Mucosa of gallbladder (tissue), 1 donor: ENCODE measurements around the gene NCOA3. TPM values are rescaled to one million over a fixed set of nuclear protein-coding genes. Genes with fewer than 3 reads are reported as not detected.
"Not testable (repeated sequence)": the region's sequence is repeated elsewhere in the genome, so short reads cannot be mapped to it uniquely, and the experiment has no call there.

Experiments used
- DNase-seq: peaks from one replicate; pipeline ENCODE4 v3.0.0-alpha.2; 2020; ENCODE audit warnings: low spot score
- total RNA-seq: library from RNA; stranded (reverse); gene quantifications from one replicate; pipeline ENCODE4 v1.2.1, GENCODE V29; 2021
- donor health status: DM: no; HTN: no; CAD: no.

Gene NCOA3
- total RNA-seq, 1 donor from 2014 or later, result 30.9 TPM

- DNase-seq, result no peak
Observed at GRCh38 chr20:47535994-47536393, 34.3 kb downstream of the NCOA3 start.

DNA sequence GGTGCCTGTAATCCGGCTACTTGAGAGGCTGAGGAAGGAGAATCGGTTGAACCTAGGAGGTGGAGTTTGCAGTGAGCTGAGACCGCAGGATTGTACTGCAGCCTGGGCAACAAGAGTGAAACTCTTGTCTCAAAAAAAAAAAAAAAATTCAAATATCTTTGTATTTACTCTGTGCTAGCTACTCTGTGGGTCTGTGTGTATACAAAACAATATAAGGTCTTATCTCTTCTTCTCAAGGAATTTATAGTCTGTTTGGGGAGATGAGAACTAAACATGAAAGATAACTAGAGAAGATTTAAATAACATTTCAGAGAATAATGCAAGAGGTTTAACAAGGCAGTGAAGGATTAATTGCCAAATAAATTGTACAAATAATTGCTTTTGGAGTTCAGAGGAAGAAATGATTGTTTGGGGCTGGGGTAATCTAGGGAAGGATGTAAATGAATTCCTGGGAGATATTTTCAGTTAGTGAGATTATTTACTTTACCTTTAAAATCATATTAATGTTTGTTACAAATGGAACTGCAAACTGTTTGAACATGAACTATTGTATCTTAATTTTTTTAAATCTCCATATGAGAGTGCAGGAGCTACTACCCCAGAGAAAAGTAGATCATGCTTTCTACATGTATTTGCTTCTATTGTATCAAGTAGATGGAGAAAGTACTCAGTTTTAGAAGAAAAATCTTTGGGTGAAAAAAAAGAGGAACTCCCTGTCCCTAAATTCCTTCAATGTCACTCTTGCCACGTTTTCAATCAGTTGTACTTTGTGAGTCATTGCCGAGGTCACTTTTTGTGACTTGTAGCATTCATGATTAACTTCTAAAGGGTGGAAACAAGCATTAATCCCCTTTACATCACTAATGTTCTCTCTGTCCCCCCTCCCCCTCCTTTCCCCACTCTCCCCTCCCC, 39.0 kb downstream of the NCOA3 start:
- DNase-seq, result no peak

DNA sequence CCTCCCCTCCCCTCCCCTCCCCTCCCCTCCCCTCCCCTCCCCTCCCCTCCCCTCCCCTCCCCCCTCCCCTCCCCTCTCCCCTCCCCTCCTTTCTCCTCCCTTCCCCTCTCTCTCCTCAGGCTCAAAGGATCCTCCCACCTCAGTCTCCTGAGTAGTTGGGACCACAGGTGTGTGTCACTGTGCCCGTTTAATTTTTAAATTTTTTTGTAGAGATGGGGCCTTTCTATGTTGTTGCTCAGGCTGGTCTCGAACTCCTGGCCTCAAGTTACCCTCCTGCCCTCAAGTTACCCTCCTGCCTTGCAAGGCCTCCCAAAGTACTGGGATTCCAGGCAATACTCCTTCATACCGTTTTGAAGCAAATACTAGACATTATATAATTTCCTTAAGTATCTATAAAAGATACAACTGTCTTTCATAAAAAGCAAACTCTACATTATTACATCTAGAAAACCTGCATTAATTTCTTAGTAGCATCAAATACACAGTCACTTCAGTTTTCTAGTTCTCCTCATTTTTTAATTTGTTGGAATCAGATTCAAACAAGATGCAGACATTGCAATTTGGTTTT, 39.8 kb downstream of the NCOA3 start:
- DNase-seq, result no peak

- DNase-seq, result no peak
Observed at GRCh38 chr20:47543006-47543431, 41.3 kb downstream of the NCOA3 start.

DNA sequence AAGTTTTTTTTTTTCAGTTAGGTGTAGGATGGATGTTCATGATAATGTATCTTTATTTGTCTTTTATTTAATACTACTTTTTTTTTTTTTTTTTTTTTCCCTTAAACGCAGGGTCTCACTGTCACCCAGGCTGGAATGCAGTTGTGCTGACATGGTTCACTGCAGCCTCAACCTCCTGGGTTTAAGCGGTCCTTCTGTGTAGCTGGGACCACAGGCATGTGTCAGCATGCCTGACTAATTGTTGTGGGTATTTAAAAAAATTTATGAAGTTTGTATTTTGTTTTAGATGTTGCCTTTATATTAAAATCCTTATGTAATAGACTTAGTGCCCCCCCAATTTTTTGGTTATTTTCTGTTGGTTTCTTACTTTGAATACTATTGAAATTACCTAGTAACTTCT, 42.6 kb downstream of the NCOA3 start:
- no peak for DNase-seq

DNA sequence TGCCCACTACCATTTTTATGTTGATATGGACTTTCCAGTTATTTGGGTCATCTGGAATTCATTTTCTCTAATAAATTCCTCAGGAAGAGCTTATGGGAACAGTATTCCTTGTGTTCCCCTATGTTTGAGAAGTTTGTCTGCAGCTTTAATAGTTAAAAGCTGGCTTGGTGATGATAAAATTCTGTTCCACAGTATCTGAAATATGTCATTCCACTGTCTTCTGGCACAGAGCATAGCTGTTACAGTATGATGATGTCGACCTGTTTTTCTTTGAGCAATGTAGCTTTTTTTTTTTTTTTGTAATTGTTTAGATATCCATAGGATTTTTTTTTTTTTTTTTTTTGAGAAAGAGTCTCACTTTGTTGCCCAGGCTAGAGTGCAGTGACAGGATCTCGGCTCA, 43.2 kb downstream of the NCOA3 start:
- DNase-seq, result no peak

DNA sequence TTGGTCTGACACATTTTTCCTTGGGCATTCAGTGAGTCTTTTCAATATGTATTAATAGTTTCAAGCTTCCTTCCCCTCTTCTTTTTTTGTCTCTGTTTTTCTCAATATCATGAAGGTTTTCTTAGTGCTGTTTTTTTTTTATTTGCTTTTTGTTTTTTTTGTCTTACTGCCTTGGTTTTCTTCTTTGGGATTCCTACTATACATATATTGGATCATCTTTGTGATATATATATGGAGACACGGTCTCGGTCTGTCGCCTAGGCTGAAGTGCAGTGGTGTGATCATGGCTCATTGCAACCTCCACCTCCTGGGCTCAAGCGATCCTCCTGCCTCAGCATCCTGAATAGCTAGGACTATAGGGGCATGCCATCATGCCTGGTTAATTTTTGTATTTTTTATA, 43.8 kb downstream of the NCOA3 start:
- DNase-seq, result no peak

GRCh38 chr20:47546184-47547033, 44.7 kb downstream of the NCOA3 start:
- DNase-seq, result no peak

GRCh38 chr20:47547034-47547387, 45.3 kb downstream of the NCOA3 start:
- DNase-seq, result no peak

- DNase-seq, result no peak
Observed at GRCh38 chr20:47549671-47550070, 48.0 kb downstream of the NCOA3 start.

- DNase-seq, result no peak
Observed at GRCh38 chr20:47551222-47551621, 49.5 kb downstream of the NCOA3 start.

- no peak for DNase-seq
Observed at GRCh38 chr20:47551841-47552240, 50.2 kb downstream of the NCOA3 start.

GRCh38 chr20:47552996-47553395, 51.3 kb downstream of the NCOA3 start:
- no peak for DNase-seq

DNA sequence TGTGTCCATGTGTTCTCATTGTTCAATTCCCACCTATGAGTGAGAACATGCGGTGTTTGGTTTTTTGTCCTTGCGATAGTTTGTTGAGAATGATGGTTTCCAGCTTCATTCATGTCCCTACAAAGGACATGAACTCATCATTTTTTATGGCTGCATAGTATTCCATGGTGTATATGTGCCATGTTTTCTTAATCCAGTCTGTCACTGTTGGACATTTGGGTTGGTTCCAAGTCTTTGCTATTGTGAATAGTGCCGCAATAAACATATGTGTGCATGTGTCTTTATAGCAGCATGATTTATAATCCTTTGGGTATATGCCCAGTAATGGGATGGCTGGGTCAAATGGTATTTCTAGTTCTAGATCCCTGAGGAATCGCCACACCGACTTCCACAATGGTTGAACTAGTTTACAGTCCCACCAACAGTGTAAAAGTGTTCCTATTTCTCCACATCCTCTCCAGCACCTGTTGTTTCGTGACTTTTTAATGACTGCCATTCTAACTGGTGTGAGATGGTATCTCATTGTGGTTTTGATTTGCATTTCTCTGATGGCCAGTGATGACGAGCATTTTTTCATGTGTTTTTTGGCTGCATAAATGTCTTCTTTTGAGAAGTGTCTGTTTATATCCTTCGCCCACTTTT, 52.0 kb downstream of the NCOA3 start:
- not testable (repeated sequence) for DNase-seq

GRCh38 chr20:47554283-47554682, 52.6 kb downstream of the NCOA3 start:
- DNase-seq, result not testable (repeated sequence)

- no peak for DNase-seq
Observed at GRCh38 chr20:47557218-47557617, 55.5 kb downstream of the NCOA3 start.

GRCh38 chr20:47557791-47558190, 56.1 kb downstream of the NCOA3 start:
- DNase-seq, result no peak

- no peak for DNase-seq
Observed at GRCh38 chr20:47558295-47559066, 56.8 kb downstream of the NCOA3 start.

- no peak for DNase-seq
Observed at GRCh38 chr20:47559141-47559540, 57.5 kb downstream of the NCOA3 start.

DNA sequence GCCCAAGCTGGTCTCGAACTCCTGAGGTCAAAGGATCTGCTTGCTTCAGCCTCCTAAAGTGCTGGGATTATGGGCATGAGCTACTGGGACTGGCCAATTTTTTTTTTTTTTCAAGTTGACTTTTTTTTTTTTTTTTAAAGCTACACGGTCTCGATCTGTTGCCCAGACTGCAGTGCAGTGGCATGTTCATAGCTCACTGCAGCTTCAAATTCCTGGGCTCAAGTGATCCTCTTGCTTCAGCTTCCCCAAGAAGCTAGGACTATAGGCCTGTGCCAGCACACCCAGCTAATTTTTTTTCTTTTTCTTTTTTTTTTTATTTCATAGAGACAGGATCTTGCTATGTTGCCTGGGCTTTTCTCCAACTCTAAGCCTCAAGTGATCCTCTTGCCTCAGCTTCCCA, 59.5 kb downstream of the NCOA3 start:
- DNase-seq, result no peak
